ENCODE measurements around the gene CBX1. TPM values are rescaled to one million over a fixed set of nuclear protein-coding genes. Genes with fewer than 3 reads are reported as not detected.

The CBX1 gene
- total and polyA plus RNA-seq, 7 donors: 26.8 to 37.4 (median 32.8) TPM

GRCh38 chr17:48054238-48055185 is 46.8 kb downstream of the CBX1 start:
- DNase-seq: peak; percentile 93
- Histone ChIP-seq H3K4me1 (peaks cover 0 to 68% (median 63%) of the 10 kb centered on the region in 4 donors), H3K4me3 (peak overlapping the region; percentile 19 to 85 (median 32)), H3K27me3 (no peaks in the 10 kb centered on the region), H3K36me3 (peaks cover 15 to 54% (median 43%) of the 10 kb centered on the region in 4 donors), H3K27ac (peak overlapping the region; percentile 96 to 99 (median 98)), H3K9me3 (no peaks in the 10 kb centered on the region)
- 73 to 79% methylated on average over 34 of the region's 34 CpGs for WGBS, 2 donors
- intact Hi-C loops (cut with DNase I): no loop called here
- TF ChIP-seq POLR2A (IDR thresholded peaks at IDR 0.05) (no peak), POLR2AphosphoS5 (IDR thresholded peaks at IDR 0.05) (peak; percentile 8 to 55 (median 24))

- Histone ChIP-seq H3K4me3 (peak overlapping the region; percentile 19 to 85 (median 32)), H3K27ac (peak overlapping the region; percentile 96 to 99 (median 98)), H3K36me3 (peaks cover 10 to 48% (median 36%) of the 10 kb centered on the region in 4 donors), H3K4me1 (peaks cover 0 to 74% (median 68%) of the 10 kb centered on the region in 4 donors), H3K27me3 (no peaks in the 10 kb centered on the region), H3K9me3 (no peaks in the 10 kb centered on the region)
- intact Hi-C loops (cut with DNase I): no loop called here
- no peak for TF ChIP-seq POLR2AphosphoS5 (IDR thresholded peaks at IDR 0.05)
- no peak for TF ChIP-seq POLR2A (IDR thresholded peaks at IDR 0.05)
- no peak for TF ChIP-seq CTCF (IDR thresholded peaks at IDR 0.05)
- TF ChIP-seq EP300 (IDR thresholded peaks at IDR 0.05): no peak
- no peak for DNase-seq
- 67 to 72% methylated on average over 6 of the region's 6 CpGs for WGBS, 2 donors
Measured at GRCh38 chr17:48053758-48054237, 47.5 kb downstream of the CBX1 start.

DNA sequence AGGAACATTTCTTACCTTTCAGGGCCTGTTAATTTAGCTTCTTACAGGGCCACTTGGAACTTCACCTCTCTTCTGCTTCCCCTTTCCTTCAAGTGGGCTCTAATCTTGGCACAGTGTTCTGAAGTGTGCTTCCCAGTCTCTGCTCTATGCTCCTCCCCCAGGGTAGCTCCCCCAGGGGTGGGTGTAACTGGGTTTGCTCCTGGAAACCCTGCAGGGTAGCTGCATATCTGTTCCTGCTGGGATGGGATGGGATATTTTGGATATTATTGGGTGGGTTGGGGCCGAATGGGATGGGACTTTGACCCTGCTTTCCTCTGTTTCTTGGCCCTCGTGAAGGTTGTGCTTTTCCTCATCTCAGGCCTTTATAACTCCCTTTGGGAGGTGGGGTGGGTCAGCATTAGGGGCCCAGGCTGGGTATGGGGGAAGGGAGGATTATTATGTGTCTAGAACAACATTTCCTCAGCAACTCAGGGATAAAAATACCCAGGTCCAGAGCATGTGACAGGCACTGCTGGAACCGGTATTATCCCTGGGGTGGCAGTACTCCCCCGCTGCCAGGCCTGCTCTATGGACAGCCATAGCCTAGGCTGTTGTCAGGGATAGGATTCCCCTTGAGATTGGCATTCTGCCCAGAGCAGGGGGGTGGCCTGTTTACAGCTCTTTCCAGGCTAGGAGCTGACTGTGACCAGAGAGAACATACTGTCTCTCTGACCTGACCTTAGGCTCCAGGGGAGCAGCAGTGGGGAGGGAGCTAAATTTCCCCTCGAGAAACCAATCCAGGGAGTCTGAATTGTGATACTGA is 48.1 kb downstream of the CBX1 start:
- H3K4me3 ChIP-seq: peak overlapping the region; percentile 19 to 85 (median 32)
- peak overlapping the region; percentile 96 to 99 (median 98) for H3K27ac ChIP-seq
- H3K27me3 ChIP-seq: no peaks in the 10 kb centered on the region
- H3K36me3 ChIP-seq: peaks cover 10 to 41% (median 30%) of the 10 kb centered on the region in 4 donors
- DNase-seq: peak; percentile 92
- intact Hi-C loops (cut with DNase I): no loop called here
- H3K9me3 ChIP-seq: no peaks in the 10 kb centered on the region
- TF ChIP-seq CTCF (IDR thresholded peaks at IDR 0.05) (no peak), EP300 (IDR thresholded peaks at IDR 0.05) (peak in 1 of 4 donors; percentile 37), POLR2AphosphoS5 (IDR thresholded peaks at IDR 0.05) (peak in 3 of 4 donors; percentile 14 to 62 (median 42))
- 34 to 51% methylated on average over 5 of the region's 5 CpGs for WGBS, 2 donors
- peaks cover 0 to 74% (median 68%) of the 10 kb centered on the region in 4 donors for H3K4me1 ChIP-seq

DNA sequence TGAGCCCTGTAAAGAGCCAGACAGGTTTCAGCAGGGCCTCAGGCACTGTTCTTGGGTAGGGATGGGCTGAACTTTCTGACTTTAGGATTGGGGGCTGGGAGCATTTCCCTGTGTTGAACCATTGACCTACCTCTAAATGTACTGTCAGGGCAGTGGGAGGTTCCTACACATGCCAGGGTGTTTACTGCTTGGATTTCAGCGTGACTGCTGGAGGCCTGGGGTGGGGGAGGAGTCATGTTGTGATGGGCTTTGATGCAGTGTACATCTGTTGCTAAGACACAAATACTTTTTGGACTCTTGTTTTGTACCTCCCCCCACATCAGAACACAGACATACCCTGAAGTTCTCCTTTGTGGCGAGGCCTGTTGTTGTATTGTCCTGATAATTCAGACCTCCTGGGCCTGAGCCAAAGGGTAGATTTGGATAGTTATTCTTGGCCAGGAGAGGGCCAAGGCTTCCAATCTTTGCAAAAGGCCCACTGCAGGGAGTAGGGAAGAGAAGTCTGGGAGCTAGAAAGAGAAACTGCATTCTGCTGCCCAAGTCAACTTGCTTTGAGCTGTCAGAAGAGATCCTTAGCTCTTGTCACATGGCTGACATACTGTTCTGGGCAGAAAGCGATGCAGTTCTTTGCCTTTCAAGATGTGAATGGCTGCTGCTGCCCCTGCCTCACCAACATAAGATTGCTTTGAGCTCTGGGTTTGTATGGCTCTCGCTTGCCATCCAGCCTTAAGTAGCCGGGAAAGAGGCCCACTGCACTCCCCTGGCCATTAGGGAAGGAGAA is 49.4 kb downstream of the CBX1 start:
- TF ChIP-seq CTCF (IDR thresholded peaks at IDR 0.05) (no peak), EP300 (IDR thresholded peaks at IDR 0.05) (peak in 2 of 4 donors; percentile 20 to 41), POLR2AphosphoS5 (IDR thresholded peaks at IDR 0.05) (peak in 3 of 4 donors; percentile 13 to 64 (median 43))
- intact Hi-C loops (cut with DNase I): no loop called here
- peak; percentile 81 for DNase-seq
- peaks cover 0 to 79% (median 72%) of the 10 kb centered on the region in 4 donors for H3K4me1 ChIP-seq
- WGBS, 2 donors: 53 to 64% methylated on average over 5 of the region's 5 CpGs
- peak overlapping the region; percentile 4 to 85 (median 22) for H3K4me3 ChIP-seq
- H3K27me3 ChIP-seq: no peaks in the 10 kb centered on the region
- peak overlapping the region; percentile 96 to 99 (median 98) for H3K27ac ChIP-seq
- no peaks in the 10 kb centered on the region for H3K9me3 ChIP-seq
- peaks cover 1 to 29% (median 18%) of the 10 kb centered on the region in 4 donors for H3K36me3 ChIP-seq
